Endothelial cell of umbilical vein (primary cell): Measurements from ENCODE around the gene ZBTB7C. TPM values are rescaled to one million over a fixed set of nuclear protein-coding genes. Genes with fewer than 3 reads are reported as not detected.

Source experiments
- BruUV-seq: library from RNA; stranded (reverse); fragments of 400-500 nt; replicated peaks from 2 replicates; lab custom pipeline; 2021; lab: Mats Ljungman, UMichigan
- CTCF ChIA-PET: fragments of 300-600, 350-600 bp; sonication (Branson Sonifier 250); formaldehyde crosslinking; loops from one replicate; lab custom pipeline; 2021; ENCODE audit warnings: antibody characterized with exemption, inconsistent platforms; lab: Charles Lee
- POLR2A ChIA-PET: fragments of 300-600, 350-600 bp; sonication (Branson Sonifier 250); formaldehyde crosslinking; loops from one replicate; lab custom pipeline; 2021; ENCODE audit warnings: antibody characterized with exemption, inconsistent platforms; lab: Charles Lee
- DNase-seq: peaks from one replicate; pipeline ENCODE4 v3.0.0-alpha.2; 2011; ENCODE audit warnings: low read depth, low spot score
- FAIRE-seq: peaks from 2 replicates; lab custom pipeline; 2011; peaks lifted over from hg19 to GRCh38; lab: Jason Lieb, UNC
- H2AFZ ChIP-seq: 2 replicates; pipeline ENCODE4 v1.6.0; 2012; ENCODE audit warnings: low read depth, low read length, control low read depth, inconsistent platforms
- H3K27ac ChIP-seq: 2 replicates; pipeline ENCODE4 v1.5.1; 2011; ENCODE audit warnings: low read depth, mild to moderate bottlenecking, control low read depth, low read length, moderate library complexity; ENCODE audit not compliant: insufficient read depth
- H3K27me3 ChIP-seq, 2 experiments: 2 replicates each; pipeline versions ENCODE4 v1.6.0 to v1.6.1; 2011; ENCODE audit warnings: low read length in 2 of 2, mixed read lengths in 1 of 2; ENCODE audit not compliant: control insufficient read depth in 2 of 2, insufficient read depth in 2 of 2
- H3K36me3 ChIP-seq, 2 experiments: 2 replicates in 1 of 2; 3 replicates in 1 of 2; pipeline ENCODE4 v1.5.1; 2011; ENCODE audit warnings: low read length in 2 of 2, mild to moderate bottlenecking in 1 of 2, moderate library complexity in 1 of 2; ENCODE audit not compliant: control insufficient read depth in 2 of 2, insufficient read depth in 2 of 2; ENCODE audit errors: extremely low read depth in 1 of 2
- H3K4me1 ChIP-seq: 3 replicates; pipeline ENCODE4 v1.5.1; 2011; ENCODE audit warnings: mild to moderate bottlenecking, low read length; ENCODE audit not compliant: control insufficient read depth, insufficient read depth; ENCODE audit errors: extremely low read depth
- H3K4me2 ChIP-seq: 2 replicates; pipeline ENCODE4 v1.6.1; 2011; ENCODE audit warnings: low read length, control low read depth, mixed read lengths; ENCODE audit not compliant: insufficient read depth
- H3K4me3 ChIP-seq, 3 experiments: fragments of 200-600 bp in 1 of 3; sonication (generic), shearing (Covaris generic) in 1 of 3; replicated peaks in 1 of 3; 2 replicates each; pipeline ENCODE4 v1.5.1; 2011 to 2016; ENCODE audit warnings: control low read depth in 3 of 3, low read length in 3 of 3, mild to moderate bottlenecking in 2 of 3, inconsistent platforms in 1 of 3, low read depth in 1 of 3, moderate library complexity in 1 of 3; ENCODE audit not compliant: insufficient read depth in 1 of 3
- H3K79me2 ChIP-seq: 2 replicates; pipeline ENCODE4 v1.6.0; 2012; ENCODE audit warnings: low read length, inconsistent platforms; ENCODE audit not compliant: control insufficient read depth, insufficient read depth
- H3K9ac ChIP-seq: replicated peaks from 2 replicates; pipeline ENCODE3; 2011; ENCODE audit warnings: low read length, control low read depth; ENCODE audit not compliant: insufficient read depth; ENCODE audit errors: extremely low read depth
- H3K9me1 ChIP-seq: replicated peaks from 3 replicates; pipeline ENCODE4 v1.6.0; 2011; ENCODE audit warnings: mild to moderate bottlenecking, low read length; ENCODE audit not compliant: control insufficient read depth, insufficient read depth; ENCODE audit errors: extremely low read depth
- H3K9me3 ChIP-seq: replicated peaks from 2 replicates; pipeline ENCODE4 v1.5.1; 2012; ENCODE audit warnings: low read length, inconsistent platforms; ENCODE audit not compliant: control insufficient read depth, insufficient read depth
- H4K20me1 ChIP-seq: replicated peaks from 2 replicates; pipeline ENCODE3; 2011; ENCODE audit warnings: mild to moderate bottlenecking, low read length; ENCODE audit not compliant: control insufficient read depth, insufficient read depth; ENCODE audit errors: extremely low read depth
- EZH2 ChIP-seq: IDR thresholded peaks from 2 replicates; pipeline ENCODE4 v1.6.1; 2012; ENCODE audit warnings: borderline replicate concordance, low read depth, mild to moderate bottlenecking, moderate library complexity, low read length, inconsistent platforms; ENCODE audit not compliant: severe bottlenecking
- FOS ChIP-seq: IDR thresholded peaks from 2 replicates; pipeline ENCODE4 v1.6.1; 2011; ENCODE audit warnings: mild to moderate bottlenecking, low read length, moderate library complexity, borderline replicate concordance; ENCODE audit not compliant: insufficient read depth
- GATA2 ChIP-seq: IDR thresholded peaks from 2 replicates; pipeline ENCODE4 v1.7.0; 2011; ENCODE audit warnings: low read depth, mild to moderate bottlenecking, moderate library complexity, mixed read lengths, low read length; ENCODE audit not compliant: insufficient read length, insufficient read depth
- JUN ChIP-seq: IDR thresholded peaks from 2 replicates; pipeline ENCODE4 v1.6.1; 2011; ENCODE audit warnings: borderline replicate concordance, low read depth; ENCODE audit not compliant: insufficient read length, insufficient read depth
- MYC ChIP-seq: IDR thresholded peaks from one replicate; pipeline ENCODE4 v1.6.1; 2011; ENCODE audit warnings: mild to moderate bottlenecking, low read depth, low read length
- POLR2A ChIP-seq: IDR thresholded peaks from 2 replicates; pipeline ENCODE4 v1.6.1; 2012; ENCODE audit warnings: low read depth, mild to moderate bottlenecking, control low read depth, low read length
- POLR2AphosphoS5 ChIP-seq: IDR thresholded peaks from 2 replicates; pipeline ENCODE4 v1.6.1; 2012; ENCODE audit warnings: low read depth, mild to moderate bottlenecking, control low read depth, low read length, moderate library complexity; ENCODE audit not compliant: insufficient read depth
- dilution Hi-C: fragments of 300-500 bp; cut with MboI; formaldehyde crosslinking; loops from one replicate; pipeline ENCODE4 v1.15.0; 2019; ENCODE audit warnings: low sequenced_read_pairs; ENCODE audit not compliant: extremely low pct_ligation_motif_present
- intact Hi-C: fragments of 100-400 bp; cut with micrococcal nuclease; formaldehyde crosslinking; loops from one replicate; pipeline ENCODE4 v1.10.0; 2022
- polyA plus RNA-seq, 4 experiments: library from polyadenylated mRNA; depleted of rRNA in 3 of 4; stranded (reverse) in 3 of 4; unstranded in 1 of 4; fragments of >200 nt; gene quantifications; 2 replicates each; pipeline versions ENCODE4 v1.2.1 to v1.2.3, GENCODE V29; 2011 to 2012; ENCODE audit warnings: missing spikeins in 1 of 4
- total RNA-seq: library from RNA; stranded (reverse); gene quantifications from 2 replicates; pipeline ENCODE4 v1.2.3, GENCODE V29; 2021
- TF ChIP-seq, protein P1 (sequence below): IDR thresholded peaks from 2 replicates; pipeline ENCODE4 v1.6.1; 2011; ENCODE audit not compliant: insufficient read depth, insufficient read length
- TF ChIP-seq, protein P2 (sequence below), 2 donors: IDR thresholded peaks; 1 replicate in 1 of 2; 2 replicates in 1 of 2; pipeline ENCODE4 v1.5.1; 2011; ENCODE audit warnings: low read length in 2 of 2, mild to moderate bottlenecking in 2 of 2, moderate library complexity in 2 of 2, control low read depth in 1 of 2, inconsistent platforms in 1 of 2, low read depth in 1 of 2; ENCODE audit not compliant: insufficient read depth in 1 of 2; ENCODE audit errors: extremely low read depth in 1 of 2

Gene ZBTB7C
- total and polyA plus RNA-seq, 2 donors (not counting 3 experiments of a cell fraction or from before 2014, with no cell fraction given): not detected

DNA sequence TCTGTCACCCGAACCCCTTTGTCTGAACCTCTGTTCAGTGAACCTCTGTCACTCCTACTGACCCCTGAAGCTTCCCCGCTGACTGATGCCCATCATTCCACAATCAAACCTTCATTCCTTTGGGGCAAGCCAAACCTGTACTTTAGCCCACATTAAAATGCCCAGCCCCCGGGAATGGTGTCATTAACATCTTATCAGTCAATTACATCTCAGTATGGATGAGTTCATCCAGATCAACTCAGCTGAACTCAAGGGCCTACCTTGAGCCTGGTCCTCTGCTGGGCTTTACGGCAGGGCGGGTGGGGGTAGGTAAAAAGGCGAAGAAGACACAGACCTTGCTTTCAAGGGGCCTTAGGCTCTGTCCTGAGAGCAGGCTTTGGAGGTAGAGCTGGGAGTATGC, 324.3 kb downstream of the ZBTB7C start:
- TF ChIP-seq, protein P1, sequence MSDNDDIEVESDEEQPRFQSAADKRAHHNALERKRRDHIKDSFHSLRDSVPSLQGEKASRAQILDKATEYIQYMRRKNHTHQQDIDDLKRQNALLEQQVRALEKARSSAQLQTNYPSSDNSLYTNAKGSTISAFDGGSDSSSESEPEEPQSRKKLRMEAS: no peak
- TF ChIP-seq POLR2A: no peak
- TF ChIP-seq FOS: no peak
- no peak for TF ChIP-seq JUN
- TF ChIP-seq, protein P2, sequence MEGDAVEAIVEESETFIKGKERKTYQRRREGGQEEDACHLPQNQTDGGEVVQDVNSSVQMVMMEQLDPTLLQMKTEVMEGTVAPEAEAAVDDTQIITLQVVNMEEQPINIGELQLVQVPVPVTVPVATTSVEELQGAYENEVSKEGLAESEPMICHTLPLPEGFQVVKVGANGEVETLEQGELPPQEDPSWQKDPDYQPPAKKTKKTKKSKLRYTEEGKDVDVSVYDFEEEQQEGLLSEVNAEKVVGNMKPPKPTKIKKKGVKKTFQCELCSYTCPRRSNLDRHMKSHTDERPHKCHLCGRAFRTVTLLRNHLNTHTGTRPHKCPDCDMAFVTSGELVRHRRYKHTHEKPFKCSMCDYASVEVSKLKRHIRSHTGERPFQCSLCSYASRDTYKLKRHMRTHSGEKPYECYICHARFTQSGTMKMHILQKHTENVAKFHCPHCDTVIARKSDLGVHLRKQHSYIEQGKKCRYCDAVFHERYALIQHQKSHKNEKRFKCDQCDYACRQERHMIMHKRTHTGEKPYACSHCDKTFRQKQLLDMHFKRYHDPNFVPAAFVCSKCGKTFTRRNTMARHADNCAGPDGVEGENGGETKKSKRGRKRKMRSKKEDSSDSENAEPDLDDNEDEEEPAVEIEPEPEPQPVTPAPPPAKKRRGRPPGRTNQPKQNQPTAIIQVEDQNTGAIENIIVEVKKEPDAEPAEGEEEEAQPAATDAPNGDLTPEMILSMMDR (IDR thresholded peaks at IDR 0.05; ENCODE audit: extremely low read depth in 1 of 2, insufficient read depth in 1 of 2, low read depth in 1 of 2, low read length in 2 of 2): no peak
- TF ChIP-seq EZH2: no peak
- no peak for TF ChIP-seq GATA2
- no peak for TF ChIP-seq MYC
- TF ChIP-seq POLR2AphosphoS5: no peak
- FAIRE-seq: no peak
- Histone ChIP-seq H3K4me2 (no peak overlapping the region), H4K20me1 (no peaks in the 10 kb centered on the region), H3K9me3 (no peaks in the 10 kb centered on the region), H3K27ac (no peak overlapping the region), H3K4me1 (no peaks in the 10 kb centered on the region), H3K9me1 (no peaks in the 10 kb centered on the region), H3K4me3 (no peak overlapping the region), H2AFZ (no peak overlapping the region), H3K36me3 (no peaks in the 10 kb centered on the region), H3K9ac (no peak overlapping the region), H3K79me2 (no peaks in the 10 kb centered on the region), H3K27me3 (no peaks in the 10 kb centered on the region)
- no peak for DNase-seq
- ChIA-PET CTCF (no interaction called here), POLR2A (no interaction called here)
- intact Hi-C loops: no loop called here
- BruUV-seq: no TSS peak
- dilution Hi-C loops: no loop called here
